Measurements from ENCODE around the gene PACS1. TPM values are rescaled to one million over a fixed set of nuclear protein-coding genes. Genes with fewer than 3 reads are reported as not detected.
A peak's percentile ranks its signal among the peaks of the same experiment; 100 is the strongest.
"Not testable (repeated sequence)": the region's sequence is repeated elsewhere in the genome, so short reads cannot be mapped to it uniquely, and the experiment has no call there.

Gene PACS1
- 28.2 and 52.7 TPM in 2 replicates for total RNA-seq

DNA sequence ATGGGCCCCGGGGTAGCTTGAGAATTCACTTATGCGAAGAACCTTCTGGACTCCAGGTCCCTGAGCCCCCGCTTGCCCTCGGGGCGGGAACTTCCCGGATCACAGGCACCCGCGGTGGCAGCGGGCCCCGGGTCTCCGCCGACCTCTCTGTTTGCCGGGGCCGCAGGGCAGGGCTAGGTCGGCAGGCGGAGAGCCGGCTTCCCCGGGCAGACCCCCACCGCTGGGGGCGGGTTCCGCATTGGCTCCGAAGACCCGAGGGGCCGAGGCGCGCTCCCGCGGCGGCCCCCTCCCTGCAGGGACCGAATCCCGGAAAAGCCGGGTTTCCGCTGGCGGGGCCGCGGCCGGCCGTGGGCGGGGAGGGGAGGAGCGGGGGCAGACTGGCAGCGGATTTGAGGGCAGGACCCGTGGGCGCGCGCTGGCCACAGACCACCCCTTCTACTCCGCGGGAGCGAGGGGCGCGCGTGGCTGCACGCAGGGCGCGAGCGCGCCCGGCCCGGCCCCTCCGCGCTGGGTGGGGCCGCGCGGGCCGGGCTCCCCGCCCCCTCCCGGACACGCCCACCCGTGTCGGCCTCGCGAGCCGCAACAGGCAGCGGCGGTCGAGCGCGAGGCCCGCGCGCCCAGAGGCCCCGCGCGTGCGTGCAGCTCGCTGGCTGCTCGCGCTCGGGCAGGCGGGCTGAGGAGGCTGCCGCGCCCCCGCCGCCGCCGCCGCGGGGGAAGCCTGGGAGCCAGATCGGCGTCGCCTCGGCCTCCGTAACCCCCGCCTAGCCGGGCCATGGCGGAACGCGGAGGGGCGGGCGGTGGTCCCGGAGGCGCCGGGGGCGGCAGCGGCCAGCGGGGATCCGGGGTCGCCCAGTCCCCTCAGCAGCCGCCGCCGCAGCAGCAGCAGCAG is at the start of gene PACS1:
PACS1 (plus strand) TSS at position 558 of the 889 bp plus-strand sequence; CDS start at position 773, 215 bp downstream.
- DNase-seq, result peak; percentile 88

- DNase-seq, result peak; percentile 86
Observed at GRCh38 chr11:66020618-66021357, 49.3 kb upstream of the PACS1 start.

GRCh38 chr11:66022401-66023185 is 47.5 kb upstream of the PACS1 start:
- peak; percentile 82 for DNase-seq

DNA sequence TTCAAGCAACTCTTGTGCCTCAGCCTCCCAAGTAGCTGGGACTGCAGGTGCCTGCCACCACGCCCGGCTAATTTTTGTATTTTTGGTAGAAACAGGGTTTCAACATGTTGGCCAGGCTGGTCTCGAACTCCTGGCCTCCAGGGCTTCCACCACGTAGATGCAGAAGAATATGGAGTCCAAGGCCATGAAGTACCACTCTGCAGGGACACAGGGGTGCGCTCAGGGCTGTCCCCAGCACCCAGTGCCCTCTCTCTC is 47.0 kb upstream of the PACS1 start:
- DNase-seq, result not testable (repeated sequence)

- DNase-seq, result no peak
Observed at GRCh38 chr11:66026017-66026529, 44.0 kb upstream of the PACS1 start, which contains the start of gene CATSPER1. CATSPER1 (minus strand) TSS chr11:66026479; CDS start chr11:66026379, 100 bp downstream.

GRCh38 chr11:66032957-66033735 is 36.9 kb upstream of the PACS1 start:
- no peak for DNase-seq

GRCh38 chr11:66035653-66036333 is 34.3 kb upstream of the PACS1 start:
- DNase-seq, result no peak

- DNase-seq, result no peak
Observed at GRCh38 chr11:66036334-66036710, 33.8 kb upstream of the PACS1 start.

- DNase-seq, result no peak
Observed at GRCh38 chr11:66037327-66037726, 32.7 kb upstream of the PACS1 start.

GRCh38 chr11:66039765-66040164 is 30.3 kb upstream of the PACS1 start:
- no peak for DNase-seq

GRCh38 chr11:66042227-66042995 is 27.7 kb upstream of the PACS1 start:
- DNase-seq, result no peak

DNA sequence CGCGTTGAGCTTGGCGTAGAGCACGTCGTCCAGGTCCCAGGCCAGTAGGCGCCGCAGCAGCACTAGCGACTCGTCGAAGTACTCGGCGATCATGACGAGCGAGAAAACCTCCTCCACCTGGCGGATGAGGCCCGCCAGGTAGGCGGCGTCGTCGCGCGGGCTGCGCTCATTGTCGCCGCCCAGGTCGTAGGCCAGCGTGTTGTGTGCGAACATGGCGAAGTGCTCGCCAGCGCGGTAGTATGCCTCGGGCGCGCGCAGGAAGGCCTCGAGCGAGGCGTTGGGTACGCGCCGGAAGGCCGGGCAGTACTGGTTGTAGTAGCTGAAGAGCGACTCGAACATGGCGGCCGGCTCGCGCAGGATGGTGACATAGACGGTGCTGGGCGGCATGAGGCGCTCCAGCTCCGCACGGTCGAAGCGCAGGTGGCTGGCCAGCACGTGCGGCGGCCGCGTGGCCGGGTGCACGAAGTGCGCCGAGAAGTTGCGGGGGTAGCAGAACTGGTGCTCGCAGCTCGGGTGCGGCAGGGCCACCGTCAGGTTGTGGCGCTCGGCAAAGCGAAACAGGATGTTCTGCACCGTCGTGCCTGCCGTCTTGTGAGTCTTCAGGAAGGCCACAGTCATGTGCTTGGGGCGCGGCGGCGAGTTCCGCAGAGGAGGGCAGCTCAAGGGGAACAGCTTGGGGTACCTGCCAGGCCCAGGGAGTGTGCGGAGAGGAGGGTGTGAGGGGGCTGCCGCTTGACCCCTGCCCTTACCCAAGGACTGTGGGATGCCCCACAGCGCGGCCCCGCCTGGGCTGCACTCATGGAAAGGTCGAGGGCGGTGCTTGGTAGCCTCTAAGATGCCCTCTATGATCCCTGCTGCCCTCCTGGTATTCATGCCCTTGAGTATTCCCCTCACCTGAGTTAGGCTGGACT is 26.8 kb upstream of the PACS1 start:
- DNase-seq, result no peak

DNA sequence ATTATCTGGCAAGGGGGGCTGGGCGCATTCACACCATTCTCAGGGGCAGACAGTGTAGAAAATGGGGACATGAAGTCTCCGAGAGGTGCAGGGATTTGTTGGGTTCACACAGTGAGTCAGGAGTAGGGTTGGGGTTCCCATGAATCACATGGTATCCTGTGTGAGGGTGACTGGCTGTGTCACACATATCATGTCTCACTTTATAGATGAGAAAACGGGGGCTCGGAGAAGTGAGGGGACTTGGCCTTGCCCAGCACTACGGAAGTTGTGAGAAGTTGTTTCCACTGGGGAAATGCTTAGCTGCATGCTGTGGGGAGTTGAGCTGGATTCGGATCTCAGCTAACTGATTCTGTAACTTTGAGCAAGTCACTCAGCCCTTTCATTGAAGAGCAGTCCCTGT is 25.3 kb upstream of the PACS1 start:
- no peak for DNase-seq

- peak; percentile 89 for DNase-seq
Observed at GRCh38 chr11:66045177-66045639, 24.9 kb upstream of the PACS1 start.

GRCh38 chr11:66046901-66047300 is 23.2 kb upstream of the PACS1 start:
- no peak for DNase-seq

- DNase-seq, result no peak
Observed at GRCh38 chr11:66047541-66048365, 22.3 kb upstream of the PACS1 start.

- no peak for DNase-seq
Observed at GRCh38 chr11:66048547-66049323, 21.3 kb upstream of the PACS1 start, which contains the start of gene GAL3ST3. GAL3ST3 (minus strand) TSS chr11:66049161; CDS start chr11:66045415, 3,746 bp downstream.

All from dermis blood vessel endothelial cell (primary cell).